ENCODE measurements around the gene RPAP3. TPM values are rescaled to one million over a fixed set of nuclear protein-coding genes. Genes with fewer than 3 reads are reported as not detected.

RPAP3 gene
- total RNA-seq, 2 donors from 2014 or later: 15.0 to 26.5 TPM

DNA sequence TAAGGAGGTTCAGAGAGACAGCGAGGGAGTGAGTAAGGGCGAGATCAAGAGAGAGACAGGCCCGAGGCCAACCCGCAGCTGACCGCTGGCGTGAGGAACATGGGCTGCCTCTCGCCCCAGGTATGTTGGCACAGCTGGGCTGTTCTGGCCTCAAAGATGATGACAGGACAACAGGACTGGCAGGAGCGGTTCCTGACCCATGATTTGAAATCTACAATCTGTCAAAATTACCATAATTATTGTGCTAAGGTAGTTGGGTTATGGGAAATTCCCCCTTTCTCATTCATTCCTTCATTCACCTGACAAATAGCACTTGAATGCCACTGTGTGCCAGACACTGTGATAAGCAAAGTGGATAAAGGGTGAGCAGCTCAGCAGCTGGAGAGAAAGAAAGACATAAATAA, 24.5 kb upstream of the RPAP3 start:
- DNase-seq (ENCODE audit: low spot score): no peak
- TF ChIP-seq POLR2A (IDR thresholded peaks at IDR 0.05): no peak
- no peak for TF ChIP-seq POLR2AphosphoS5 (IDR thresholded peaks at IDR 0.05)
- TF ChIP-seq, protein P1, sequence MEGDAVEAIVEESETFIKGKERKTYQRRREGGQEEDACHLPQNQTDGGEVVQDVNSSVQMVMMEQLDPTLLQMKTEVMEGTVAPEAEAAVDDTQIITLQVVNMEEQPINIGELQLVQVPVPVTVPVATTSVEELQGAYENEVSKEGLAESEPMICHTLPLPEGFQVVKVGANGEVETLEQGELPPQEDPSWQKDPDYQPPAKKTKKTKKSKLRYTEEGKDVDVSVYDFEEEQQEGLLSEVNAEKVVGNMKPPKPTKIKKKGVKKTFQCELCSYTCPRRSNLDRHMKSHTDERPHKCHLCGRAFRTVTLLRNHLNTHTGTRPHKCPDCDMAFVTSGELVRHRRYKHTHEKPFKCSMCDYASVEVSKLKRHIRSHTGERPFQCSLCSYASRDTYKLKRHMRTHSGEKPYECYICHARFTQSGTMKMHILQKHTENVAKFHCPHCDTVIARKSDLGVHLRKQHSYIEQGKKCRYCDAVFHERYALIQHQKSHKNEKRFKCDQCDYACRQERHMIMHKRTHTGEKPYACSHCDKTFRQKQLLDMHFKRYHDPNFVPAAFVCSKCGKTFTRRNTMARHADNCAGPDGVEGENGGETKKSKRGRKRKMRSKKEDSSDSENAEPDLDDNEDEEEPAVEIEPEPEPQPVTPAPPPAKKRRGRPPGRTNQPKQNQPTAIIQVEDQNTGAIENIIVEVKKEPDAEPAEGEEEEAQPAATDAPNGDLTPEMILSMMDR (IDR thresholded peaks at IDR 0.05): no peak
- Histone ChIP-seq H3K9me3 (no peaks in the 10 kb centered on the region), H3K4me1 (replicated peaks) (no peaks in the 10 kb centered on the region), H3K4me3 (no peak overlapping the region), H3K36me3 (no peaks in the 10 kb centered on the region), H3K27me3 (replicated peaks; ENCODE audit: insufficient read depth) (no peaks in the 10 kb centered on the region), H3K27ac (peak overlapping the region in 1 of 2 donors; percentile 26)
- intact Hi-C loops (cut with DNase I): no loop called here
- 39% methylated on average over 8 of the region's 8 CpGs for WGBS

DNA sequence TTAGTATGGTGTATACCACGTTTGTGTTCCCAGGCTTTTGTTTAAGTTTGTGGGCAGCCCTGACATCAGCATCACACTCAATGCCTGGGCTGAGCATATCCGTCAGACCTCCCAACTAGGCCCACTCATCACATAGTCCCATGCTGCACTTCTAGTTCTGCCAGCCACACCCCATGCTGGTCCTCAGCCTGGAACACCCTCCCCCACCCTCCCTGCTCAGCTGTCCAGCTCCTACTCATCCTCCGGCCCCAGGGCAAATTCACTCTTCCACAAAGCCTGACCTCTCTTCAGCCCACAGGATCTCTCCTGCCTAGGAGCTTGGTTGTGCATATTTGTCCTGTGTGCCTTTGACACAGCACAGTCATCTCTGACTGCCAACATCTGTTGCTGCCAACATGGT, 23.4 kb upstream of the RPAP3 start:
- Histone ChIP-seq H3K4me3 (no peak overlapping the region), H3K9me3 (no peaks in the 10 kb centered on the region), H3K4me1 (replicated peaks) (no peaks in the 10 kb centered on the region), H3K27me3 (replicated peaks; ENCODE audit: insufficient read depth) (no peaks in the 10 kb centered on the region), H3K36me3 (no peaks in the 10 kb centered on the region), H3K27ac (no peak overlapping the region)
- no peak for DNase-seq (ENCODE audit: low spot score)
- no peak for TF ChIP-seq POLR2A (IDR thresholded peaks at IDR 0.05)
- TF ChIP-seq POLR2AphosphoS5 (IDR thresholded peaks at IDR 0.05): no peak
- TF ChIP-seq, protein P1 (IDR thresholded peaks at IDR 0.05): no peak
- 56% methylated on average over 3 of the region's 3 CpGs for whole genome bisulfite sequencing
- intact Hi-C loops (cut with DNase I): no loop called here

GRCh38 chr12:47725893-47726292, 20.1 kb upstream of the RPAP3 start:
- H3K27me3 ChIP-seq (replicated peaks; ENCODE audit: insufficient read depth): no peaks in the 10 kb centered on the region
- no peak for DNase-seq (ENCODE audit: low spot score)
- TF ChIP-seq POLR2A (IDR thresholded peaks at IDR 0.05) (no peak), POLR2AphosphoS5 (IDR thresholded peaks at IDR 0.05) (no peak)
- TF ChIP-seq, protein P1 (IDR thresholded peaks at IDR 0.05): no peak
- 63% methylated on average over 5 of the region's 5 CpGs for WGBS
- intact Hi-C loops (cut with DNase I): no loop called here
- H3K27ac ChIP-seq: no peak overlapping the region
- no peaks in the 10 kb centered on the region for H3K36me3 ChIP-seq
- H3K9me3 ChIP-seq: no peaks in the 10 kb centered on the region
- no peak overlapping the region for H3K4me3 ChIP-seq
- no peaks in the 10 kb centered on the region for H3K4me1 ChIP-seq (replicated peaks)

GRCh38 chr12:47725091-47725772, 19.4 kb upstream of the RPAP3 start, which contains the start of gene ENDOU:
Gene ENDOU (minus strand): TSS chr12:47725490. CDS start chr12:47725413, 77 bp downstream.
- Histone ChIP-seq H3K27me3 (replicated peaks; ENCODE audit: insufficient read depth) (no peaks in the 10 kb centered on the region), H3K36me3 (no peaks in the 10 kb centered on the region), H3K4me1 (replicated peaks) (no peaks in the 10 kb centered on the region), H3K9me3 (no peaks in the 10 kb centered on the region), H3K4me3 (no peak within 1 kb of the TSS), H3K27ac (no peak within 1 kb of the TSS)
- intact Hi-C loops (cut with DNase I): no loop called here
- TF ChIP-seq POLR2A (IDR thresholded peaks at IDR 0.05): no peak
- TF ChIP-seq, protein P1 (IDR thresholded peaks at IDR 0.05): no peak
- no peak for TF ChIP-seq POLR2AphosphoS5 (IDR thresholded peaks at IDR 0.05)
- no peak for DNase-seq (ENCODE audit: low spot score)
- 85% methylated on average over 8 of the region's 8 CpGs for WGBS
